DOHH2 (cell line): Measurements from ENCODE around the gene HSD11B1.

Experiments
- H3F3A ChIP-seq: fragments of 200-600 bp; sonication (generic), shearing (Covaris generic); 2 replicates; pipeline ENCODE4 v1.6.0; 2016; ENCODE audit warnings: antibody characterized with exemption, mild to moderate bottlenecking; ENCODE audit not compliant: control insufficient read depth, insufficient read depth
- H3K27ac ChIP-seq: fragments of 200-600 bp; sonication (generic); 2 replicates; pipeline ENCODE4 v1.5.1; 2014; ENCODE audit warnings: low read depth, mild to moderate bottlenecking, low read length, moderate library complexity
- H3K27me3 ChIP-seq: fragments of 200-600 bp; sonication (generic); 2 replicates; pipeline ENCODE4 v1.6.1; 2014; ENCODE audit warnings: mild to moderate bottlenecking, low read length, mixed read lengths; ENCODE audit not compliant: control insufficient read depth
- H3K36me3 ChIP-seq: fragments of 200-600 bp; sonication (generic); 2 replicates; pipeline ENCODE4 v1.6.1; 2014; ENCODE audit warnings: mild to moderate bottlenecking, low read length, moderate library complexity, mixed read lengths; ENCODE audit not compliant: control insufficient read depth
- H3K4me1 ChIP-seq: fragments of 200-600 bp; sonication (generic); 2 replicates; pipeline ENCODE4 v1.6.1; 2014; ENCODE audit warnings: mild to moderate bottlenecking, low read length, mixed read lengths; ENCODE audit not compliant: control insufficient read depth
- H3K4me2 ChIP-seq: fragments of 200-600 bp; sonication (generic); 2 replicates; pipeline ENCODE4 v1.6.0; 2014; ENCODE audit warnings: mild to moderate bottlenecking, low read length, moderate library complexity
- H3K4me3 ChIP-seq: fragments of 200-600 bp; sonication (generic); 2 replicates; pipeline ENCODE4 v1.5.1; 2014; ENCODE audit warnings: mild to moderate bottlenecking, low read length, mixed read lengths
- H3K79me2 ChIP-seq: fragments of 200-600 bp; sonication (generic); 2 replicates; pipeline ENCODE4 v1.6.1; 2014; ENCODE audit warnings: mild to moderate bottlenecking, low read length, mixed read lengths; ENCODE audit not compliant: control insufficient read depth
- H3K9me2 ChIP-seq: fragments of 200-600 bp; sonication (generic); replicated peaks from 2 replicates; pipeline ENCODE4 v1.6.1; 2014; ENCODE audit warnings: mild to moderate bottlenecking, low read length, mixed read lengths; ENCODE audit not compliant: control insufficient read depth
- H3K9me3 ChIP-seq: fragments of 200-600 bp; sonication (generic); 2 replicates; pipeline ENCODE4 v1.6.1; 2014; ENCODE audit warnings: antibody characterized with exemption, low read length, mixed read lengths; ENCODE audit not compliant: control insufficient read depth, insufficient read depth
- H4K20me1 ChIP-seq: fragments of 200-600 bp; sonication (generic); 2 replicates; pipeline ENCODE4 v1.6.0; 2014; ENCODE audit warnings: low read depth, mild to moderate bottlenecking, antibody characterized with exemption, low read length, moderate library complexity; ENCODE audit not compliant: control insufficient read depth, insufficient read depth
- EZH2phosphoT487 ChIP-seq: fragments of 200-600 bp; sonication (generic); IDR thresholded peaks from 2 replicates; pipeline ENCODE4 v1.6.1; 2017; ENCODE audit warnings: borderline replicate concordance, mild to moderate bottlenecking, antibody characterized with exemption, low read length, moderate library complexity, mixed read lengths
- TF ChIP-seq, protein P1 (sequence below): fragments of 200-600 bp; sonication (generic); IDR thresholded peaks from one replicate; pipeline ENCODE4 v1.5.1; 2014; ENCODE audit warnings: antibody characterized with exemption, mild to moderate bottlenecking, low read depth, low read length; ENCODE audit not compliant: poor library complexity, severe bottlenecking

HSD11B1 gene

GRCh38 chr1:209670441-209671082 is 34.1 kb upstream of the HSD11B1 start:
- no peaks in the 10 kb centered on the region for H4K20me1 ChIP-seq
- no peak overlapping the region for H3K27ac ChIP-seq
- no peak overlapping the region for H3K4me2 ChIP-seq
- no peaks in the 10 kb centered on the region for H3K79me2 ChIP-seq
- H3K4me1 ChIP-seq, result no peaks in the 10 kb centered on the region
- no peaks in the 10 kb centered on the region for H3K27me3 ChIP-seq
- no peaks in the 10 kb centered on the region for H3K9me2 ChIP-seq
- H3K9me3 ChIP-seq, result no peaks in the 10 kb centered on the region
- H3K4me3 ChIP-seq, result no peak overlapping the region
- H3K36me3 ChIP-seq, result no peaks in the 10 kb centered on the region
- TF ChIP-seq EZH2phosphoT487, result no peak
- H3F3A ChIP-seq, result no peaks in the 10 kb centered on the region

DNA sequence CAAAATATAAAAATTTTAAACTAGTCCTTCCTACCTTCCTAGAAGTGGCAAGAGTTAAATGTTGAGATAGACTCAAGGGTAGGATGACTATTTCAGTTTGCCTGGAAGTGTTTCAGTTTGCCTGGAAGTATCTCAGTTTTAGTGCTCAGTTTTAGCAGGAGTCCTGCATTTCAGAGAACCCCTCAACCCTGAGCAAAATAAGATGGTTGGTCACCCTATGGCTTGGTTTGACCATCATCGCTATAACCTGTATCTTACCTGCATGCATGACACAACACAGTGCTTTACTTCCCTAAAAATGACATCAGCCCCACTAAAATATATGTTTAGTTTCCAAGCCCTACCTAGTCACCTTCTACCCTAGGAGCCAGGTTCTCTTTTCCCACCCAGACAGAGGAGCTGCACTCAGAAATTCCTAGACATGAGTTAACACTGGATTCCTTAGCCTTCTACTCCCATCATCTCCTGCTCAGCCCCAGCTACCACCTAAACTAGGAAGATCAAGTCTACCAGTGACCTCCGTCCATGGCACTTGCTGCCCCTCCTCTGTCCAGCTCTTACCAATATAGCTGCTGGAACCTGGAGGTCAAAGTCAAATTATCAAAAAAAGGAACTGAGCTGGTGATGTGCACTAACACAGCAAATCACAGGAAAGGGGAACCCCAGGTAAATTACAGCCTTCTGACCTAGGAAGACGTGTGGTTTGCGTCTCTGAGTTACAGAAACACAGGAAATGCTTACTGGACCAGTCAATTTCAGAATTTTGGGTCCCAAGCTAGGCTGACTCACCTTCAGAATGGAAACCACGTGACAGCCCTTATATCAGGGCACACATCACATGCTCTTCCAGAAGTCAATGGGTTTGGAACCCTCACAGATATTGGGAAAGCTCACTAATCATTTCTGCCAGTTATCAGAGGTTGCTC is 31.7 kb upstream of the HSD11B1 start:
- Histone ChIP-seq H3K4me3 (no peak overlapping the region), H3K4me1 (no peaks in the 10 kb centered on the region), H3K9me2 (no peaks in the 10 kb centered on the region), H3K4me2 (no peak overlapping the region), H3K36me3 (no peaks in the 10 kb centered on the region), H3K9me3 (no peaks in the 10 kb centered on the region), H3K27me3 (no peaks in the 10 kb centered on the region; the same call in 1 of the 2 replicates), H3F3A (no peaks in the 10 kb centered on the region), H3K27ac (no peak overlapping the region), H3K79me2 (no peaks in the 10 kb centered on the region), H4K20me1 (no peaks in the 10 kb centered on the region)
- no peak for TF ChIP-seq EZH2phosphoT487
- TF ChIP-seq, protein P1, sequence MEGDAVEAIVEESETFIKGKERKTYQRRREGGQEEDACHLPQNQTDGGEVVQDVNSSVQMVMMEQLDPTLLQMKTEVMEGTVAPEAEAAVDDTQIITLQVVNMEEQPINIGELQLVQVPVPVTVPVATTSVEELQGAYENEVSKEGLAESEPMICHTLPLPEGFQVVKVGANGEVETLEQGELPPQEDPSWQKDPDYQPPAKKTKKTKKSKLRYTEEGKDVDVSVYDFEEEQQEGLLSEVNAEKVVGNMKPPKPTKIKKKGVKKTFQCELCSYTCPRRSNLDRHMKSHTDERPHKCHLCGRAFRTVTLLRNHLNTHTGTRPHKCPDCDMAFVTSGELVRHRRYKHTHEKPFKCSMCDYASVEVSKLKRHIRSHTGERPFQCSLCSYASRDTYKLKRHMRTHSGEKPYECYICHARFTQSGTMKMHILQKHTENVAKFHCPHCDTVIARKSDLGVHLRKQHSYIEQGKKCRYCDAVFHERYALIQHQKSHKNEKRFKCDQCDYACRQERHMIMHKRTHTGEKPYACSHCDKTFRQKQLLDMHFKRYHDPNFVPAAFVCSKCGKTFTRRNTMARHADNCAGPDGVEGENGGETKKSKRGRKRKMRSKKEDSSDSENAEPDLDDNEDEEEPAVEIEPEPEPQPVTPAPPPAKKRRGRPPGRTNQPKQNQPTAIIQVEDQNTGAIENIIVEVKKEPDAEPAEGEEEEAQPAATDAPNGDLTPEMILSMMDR, result no peak

- Histone ChIP-seq H3K4me3 (no peak overlapping the region), H3K27me3 (peaks cover 4% of the 10 kb centered on the region; the same call in 1 of the 2 replicates), H3K9me3 (no peaks in the 10 kb centered on the region), H3K27ac (no peak overlapping the region), H3K4me1 (no peaks in the 10 kb centered on the region), H3K79me2 (no peaks in the 10 kb centered on the region), H3K36me3 (no peaks in the 10 kb centered on the region), H3K9me2 (no peaks in the 10 kb centered on the region), H4K20me1 (no peaks in the 10 kb centered on the region), H3F3A (no peaks in the 10 kb centered on the region), H3K4me2 (no peak overlapping the region)
- TF ChIP-seq, protein P1, result no peak
Measured at GRCh38 chr1:209673631-209674417, 30.8 kb upstream of the HSD11B1 start.
